Suprapubic skin (tissue), 4 donors: ENCODE measurements around the gene TBC1D2B. TPM values are rescaled to one million over a fixed set of nuclear protein-coding genes. Genes with fewer than 3 reads are reported as not detected.

Source experiments
- DNase-seq, 2 donors: peaks; one replicate each; pipeline ENCODE4 v3.0.0-alpha.2; 2019; ENCODE audit warnings: low spot score in 2 of 2
- H3K27ac ChIP-seq: fragments of 200-600 bp; sonication (generic); one replicate; pipeline ENCODE4 v1.5.1; 2019
- H3K27me3 ChIP-seq: fragments of 200-600 bp; sonication (generic); one replicate; pipeline ENCODE4 v1.5.1; 2019
- H3K36me3 ChIP-seq: fragments of 200-600 bp; sonication (generic); one replicate; pipeline ENCODE4 v1.5.1; 2019
- H3K4me1 ChIP-seq: fragments of 200-600 bp; sonication (generic); one replicate; pipeline ENCODE4 v1.5.1; 2019
- H3K4me3 ChIP-seq: fragments of 200-600 bp; sonication (generic); one replicate; pipeline ENCODE4 v1.5.1; 2019; ENCODE audit warnings: mild to moderate bottlenecking
- H3K9me3 ChIP-seq: fragments of 200-600 bp; sonication (generic); one replicate; pipeline ENCODE4 v1.5.1; 2019
- CTCF ChIP-seq, 2 donors: fragments of 200-600 bp in 1 of 2; fragments of 450-650 bp in 1 of 2; sonication (generic) in 1 of 2; IDR thresholded peaks; one replicate each; pipeline ENCODE4 v1.5.1; 2016 to 2019; ENCODE audit warnings: antibody characterized with exemption in 2 of 2, mild to moderate bottlenecking in 1 of 2, moderate library complexity in 1 of 2
- EP300 ChIP-seq: sonication (generic); formaldehyde crosslinking; IDR thresholded peaks from one replicate; pipeline ENCODE4 v1.6.1; 2017; ENCODE audit warnings: antibody characterized with exemption
- POLR2A ChIP-seq, 2 donors: fragments of 450-650 bp; IDR thresholded peaks; one replicate each; pipeline ENCODE4 v1.6.1; 2017; ENCODE audit warnings: antibody characterized with exemption in 2 of 2, mild to moderate bottlenecking in 2 of 2, moderate library complexity in 2 of 2
- POLR2AphosphoS5 ChIP-seq, 3 donors: sonication (generic); formaldehyde crosslinking; IDR thresholded peaks; one replicate each; pipeline ENCODE4 v1.6.1; 2017; ENCODE audit warnings: antibody characterized with exemption in 3 of 3
- WGBS: methylation state at CpG from one replicate; pipeline ENCODE4 v1.1.5; 2018; 5-methylcytosine and 5-hydroxymethylcytosine counted together
- total RNA-seq, 4 donors: library from RNA; depleted of rRNA; stranded (reverse); fragments of >200 nt; gene quantifications; one replicate each; pipeline ENCODE4 v1.1.0, GENCODE V29; 2016

The TBC1D2B gene
- total RNA-seq, 4 donors from 2014 or later, result 27.9 to 126 (median 41.5) TPM

- H3K27ac ChIP-seq, result no peak overlapping the region
- TF ChIP-seq POLR2A (IDR thresholded peaks at IDR 0.05) (no peak), EP300 (no peak), CTCF (IDR thresholded peaks at IDR 0.05) (no peak), POLR2AphosphoS5 (IDR thresholded peaks at IDR 0.05) (no peak)
- H3K9me3 ChIP-seq, result no peaks in the 10 kb centered on the region
- H3K27me3 ChIP-seq, result no peaks in the 10 kb centered on the region
- peak in 1 of 2 donors; percentile 40 for DNase-seq
- no peaks in the 10 kb centered on the region for H3K4me1 ChIP-seq
- no peak overlapping the region for H3K4me3 ChIP-seq
- 97% methylated on average over 10 of the region's 10 CpGs for WGBS
- H3K36me3 ChIP-seq, result no peaks in the 10 kb centered on the region
Measured at GRCh38 chr15:78110916-78111475, 33.5 kb upstream of the TBC1D2B start.

GRCh38 chr15:78110096-78110495, 32.6 kb upstream of the TBC1D2B start:
- Histone ChIP-seq H3K27me3 (no peaks in the 10 kb centered on the region), H3K4me3 (no peak overlapping the region), H3K27ac (no peak overlapping the region), H3K4me1 (no peaks in the 10 kb centered on the region), H3K9me3 (no peaks in the 10 kb centered on the region), H3K36me3 (no peaks in the 10 kb centered on the region)
- TF ChIP-seq POLR2AphosphoS5 (IDR thresholded peaks at IDR 0.05) (no peak), POLR2A (IDR thresholded peaks at IDR 0.05) (no peak), CTCF (IDR thresholded peaks at IDR 0.05) (no peak), EP300 (no peak)
- 83% methylated on average over 1 of the region's 6 CpGs for WGBS
- DNase-seq, result peak in 1 of 2 donors; percentile 47

- Histone ChIP-seq H3K9me3 (no peaks in the 10 kb centered on the region), H3K36me3 (no peaks in the 10 kb centered on the region), H3K27ac (no peak overlapping the region), H3K4me3 (no peak overlapping the region), H3K4me1 (no peaks in the 10 kb centered on the region), H3K27me3 (no peaks in the 10 kb centered on the region)
- peak in 1 of 2 donors; percentile 62 for DNase-seq
- 97% methylated on average over 12 of the region's 12 CpGs for WGBS
- TF ChIP-seq EP300 (no peak), POLR2A (IDR thresholded peaks at IDR 0.05) (no peak), CTCF (IDR thresholded peaks at IDR 0.05) (no peak), POLR2AphosphoS5 (IDR thresholded peaks at IDR 0.05) (no peak)
Measured at GRCh38 chr15:78109156-78109555, 31.6 kb upstream of the TBC1D2B start.

GRCh38 chr15:78108300-78109084, 31.0 kb upstream of the TBC1D2B start:
- WGBS, result 47% methylated on average over 10 of the region's 11 CpGs
- peaks cover 3% of the 10 kb centered on the region for H3K4me1 ChIP-seq

More at GRCh38 chr15:78108300-78109084, 31.0 kb upstream of the TBC1D2B start:
- Histone ChIP-seq H3K9me3 (no peaks in the 10 kb centered on the region), H3K4me3 (no peak overlapping the region), H3K36me3 (no peaks in the 10 kb centered on the region), H3K27ac (no peak overlapping the region), H3K27me3 (no peaks in the 10 kb centered on the region)
- peak; percentile 89 to 90 for DNase-seq
- peak; percentile 90 to 94 for TF ChIP-seq CTCF (IDR thresholded peaks at IDR 0.05)
- TF ChIP-seq POLR2AphosphoS5 (IDR thresholded peaks at IDR 0.05), result no peak
